ENCODE data around the gene LHCGR.

GRCh38 chr2:48722391-48722790 is 33.1 kb downstream of the LHCGR start:
- no peak for TF ChIP-seq CTCF (IDR thresholded peaks at IDR 0.05; ENCODE audit: insufficient read depth, low read length, poor library complexity, severe bottlenecking)
- TF ChIP-seq EZH2phosphoT487 (conservative IDR thresholded peaks at IDR 0.05; ENCODE audit: low read length) = no peak
